ENCODE results near the gene TAF6L. TPM values are rescaled to one million over a fixed set of nuclear protein-coding genes. Genes with fewer than 3 reads are reported as not detected.
A peak's percentile ranks its signal among the peaks of the same experiment; 100 is the strongest.

Gene TAF6L
- total and polyA plus RNA-seq, 9 of the 15 experiments (the other 6 are each of a cell fraction or from before 2014, with no cell fraction given): 0.04 to 45.5 (median 20.8) TPM

GRCh38 chr11:62726156-62726914 is 44.9 kb upstream of the TAF6L start (continued):
- TF ChIP-seq SIN3A (IDR thresholded peaks at IDR 0.05; ENCODE audit: borderline replicate concordance in 2 of 2, control insufficient read depth in 1 of 2, low read depth in 2 of 2, low read length in 2 of 2) (peak; percentile 48 to 53; a peak in 2 of 4 replicates), EP400 (IDR thresholded peaks at IDR 0.05) (no peak), KLF1 (tag; IDR thresholded peaks at IDR 0.05) (no peak), CHD1 (IDR thresholded peaks at IDR 0.05; ENCODE audit: low read length) (peak; percentile 98), ZNF184 (CRISPR knock-in tag; IDR thresholded peaks at IDR 0.05) (no peak), NR2F6 (CRISPR knock-in tag; IDR thresholded peaks at IDR 0.05) (no peak), ZNF511 (CRISPR knock-in tag; IDR thresholded peaks at IDR 0.05) (no peak), CCNT2 (IDR thresholded peaks at IDR 0.05; ENCODE audit: borderline replicate concordance, extremely low read depth, insufficient read length, low read depth, low read length) (no peak), ZNF766 (CRISPR knock-in tag; conservative IDR thresholded peaks at IDR 0.05) (no peak), MLLT1 (IDR thresholded peaks at IDR 0.05) (0 out of 4 replicates have a peak, but pooled peaks of 1 of the 2 experiments have one; percentile 49), GABPA (tag; conservative IDR thresholded peaks at IDR 0.05; ENCODE audit: low read depth) (no peak), RBBP5 (IDR thresholded peaks at IDR 0.05; ENCODE audit: borderline replicate concordance, insufficient read depth, low read length, poor library complexity, severe bottlenecking) (no peak)
